ENCODE measurements around the gene DTNA. TPM values are rescaled to one million over a fixed set of nuclear protein-coding genes. Genes with fewer than 3 reads are reported as not detected.
"Not testable (repeated sequence)": the region's sequence is repeated elsewhere in the genome, so short reads cannot be mapped to it uniquely, and the experiment has no call there.

Gene DTNA
- total RNA-seq: 94.5 TPM

DNA sequence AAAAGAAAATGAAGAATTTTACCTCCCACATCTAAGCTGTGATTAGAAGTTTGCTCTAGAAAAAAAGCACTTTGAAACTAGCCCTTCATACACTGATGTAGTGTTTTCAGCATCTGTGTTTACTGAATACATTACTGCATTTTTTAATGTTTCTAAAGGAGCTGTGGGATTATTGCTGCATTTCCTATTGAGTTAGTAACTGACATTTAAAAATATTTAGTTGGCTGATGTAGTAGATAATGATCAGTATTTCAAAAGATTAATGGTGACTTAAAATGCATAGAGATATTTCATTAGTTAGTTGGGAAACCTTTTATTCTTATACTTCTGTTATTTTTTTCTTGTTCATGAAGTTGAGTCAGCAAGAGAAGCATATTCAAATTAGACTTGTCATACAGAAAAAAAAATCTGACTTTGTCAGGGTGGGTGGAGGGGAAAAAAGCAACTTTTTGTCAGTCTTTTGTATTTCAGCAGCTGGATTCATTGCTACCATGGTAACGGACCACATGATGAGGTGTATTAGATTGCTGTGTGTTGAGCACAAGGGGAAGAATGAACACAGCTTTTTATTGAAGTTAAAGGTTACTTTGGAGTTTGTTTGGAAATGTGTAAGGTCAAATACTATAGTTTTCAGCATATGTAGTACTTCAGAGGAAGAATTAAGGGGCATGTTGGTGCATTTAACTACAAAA lies at the start of gene DTNA:
Gene DTNA (plus strand): TSS at position 549 of the 692 bp plus-strand sequence. CDS start 45,679 bp downstream, outside the sequence.
- Histone ChIP-seq H3K9me3 (ENCODE audit: control insufficient read depth in 3 of 3, low read length in 3 of 3) (no peaks in the 10 kb centered on the region), H3K4me1 (ENCODE audit: control insufficient read depth in 3 of 3, insufficient read depth in 3 of 3, low read length in 3 of 3) (peaks cover 22 to 25% (median 25%) of the 10 kb centered on the region in 3 donors), H3K4me3 (ENCODE audit: low read length in 3 of 3) (peak within 1 kb of the TSS in 2 of 3 donors; percentile 7 to 51)

DNA sequence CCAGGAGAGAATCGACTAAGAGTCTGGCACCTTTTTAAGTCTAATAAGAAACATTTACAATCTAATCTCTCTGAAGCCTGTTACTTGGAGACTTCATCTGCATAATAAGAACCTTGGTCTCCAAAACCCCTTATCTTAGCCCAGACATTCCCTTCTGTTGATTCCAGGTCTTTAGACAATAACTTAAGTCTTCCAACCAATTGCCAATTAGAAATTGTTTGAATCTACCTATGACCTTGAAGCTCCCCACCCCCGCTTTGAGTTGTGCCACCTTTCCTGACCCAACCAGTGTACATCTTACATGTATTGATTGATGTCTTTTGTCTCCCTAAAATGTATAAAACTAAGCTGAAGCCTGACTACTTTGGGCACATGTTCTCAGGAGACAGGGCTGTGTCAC lies 49.5 kb upstream of the DTNA start:
- no peaks in the 10 kb centered on the region for H3K9me3 ChIP-seq (ENCODE audit: control insufficient read depth in 3 of 3, low read length in 3 of 3)
- no peak overlapping the region for H3K9ac ChIP-seq (ENCODE audit: low read depth in 1 of 3, low read length in 3 of 3)
- H3K4me1 ChIP-seq (ENCODE audit: control insufficient read depth in 3 of 3, insufficient read depth in 3 of 3, low read length in 3 of 3): peaks cover 24 to 28% (median 24%) of the 10 kb centered on the region in 3 donors
- H3K4me3 ChIP-seq (ENCODE audit: low read length in 3 of 3): no peak overlapping the region
- H3K27me3 ChIP-seq (ENCODE audit: control insufficient read depth in 3 of 3, insufficient read depth in 3 of 3, low read length in 3 of 3): no peaks in the 10 kb centered on the region
- no peaks in the 10 kb centered on the region for H3K36me3 ChIP-seq (ENCODE audit: control insufficient read depth in 3 of 3, insufficient read depth in 3 of 3, low read length in 3 of 3)
- peak overlapping the region; percentile 92 for H3K27ac ChIP-seq (ENCODE audit: low read depth, low read length)

More for the DNA sequence above, at the start of gene DTNA:
- H3K36me3 ChIP-seq (ENCODE audit: control insufficient read depth in 3 of 3, insufficient read depth in 3 of 3, low read length in 3 of 3): no peaks in the 10 kb centered on the region
- H3K27me3 ChIP-seq (ENCODE audit: control insufficient read depth in 3 of 3, insufficient read depth in 3 of 3, low read length in 3 of 3): no peaks in the 10 kb centered on the region
- H3K9ac ChIP-seq (ENCODE audit: low read depth in 1 of 3, low read length in 3 of 3): peak within 1 kb of the TSS in 1 of 3 donors; percentile 60
- peak within 1 kb of the TSS; percentile 78 for H3K27ac ChIP-seq (ENCODE audit: low read depth, low read length)

DNA sequence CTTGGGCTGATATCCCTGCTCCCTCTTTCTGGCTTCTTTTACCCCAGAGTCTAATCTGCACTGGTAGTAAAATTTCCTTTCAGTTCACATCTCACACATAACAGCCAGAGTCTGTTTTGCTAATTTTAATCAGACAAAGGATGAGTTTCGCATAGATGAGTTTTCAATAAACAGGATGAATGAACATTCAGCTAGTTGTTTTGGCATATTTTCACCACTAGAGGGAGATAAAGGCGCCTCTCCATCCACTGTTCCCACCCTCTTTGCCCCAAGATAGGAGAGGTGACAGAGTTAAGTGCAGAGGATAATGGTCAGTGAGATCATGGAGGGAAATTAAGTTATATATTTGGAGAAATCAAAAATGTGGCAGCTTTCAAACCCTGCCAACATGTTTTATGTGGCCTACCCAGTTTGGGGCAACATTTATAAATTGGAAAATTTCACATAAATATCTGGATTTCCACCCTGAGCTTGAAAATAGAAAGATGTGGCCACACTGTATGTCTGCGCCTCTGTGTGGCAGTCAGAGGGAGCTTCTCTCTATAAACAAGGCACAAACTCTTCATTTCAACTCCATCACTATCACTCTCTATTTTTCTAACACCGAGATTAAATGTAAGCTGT lies 48.5 kb upstream of the DTNA start:
- no peak overlapping the region for H3K4me3 ChIP-seq (ENCODE audit: low read length in 3 of 3)
- H3K36me3 ChIP-seq (ENCODE audit: control insufficient read depth in 3 of 3, insufficient read depth in 3 of 3, low read length in 3 of 3): no peaks in the 10 kb centered on the region
- H3K9me3 ChIP-seq (ENCODE audit: control insufficient read depth in 3 of 3, low read length in 3 of 3): no peaks in the 10 kb centered on the region
- H3K27me3 ChIP-seq (ENCODE audit: control insufficient read depth in 3 of 3, insufficient read depth in 3 of 3, low read length in 3 of 3): no peaks in the 10 kb centered on the region
- H3K4me1 ChIP-seq (ENCODE audit: control insufficient read depth in 3 of 3, insufficient read depth in 3 of 3, low read length in 3 of 3): peaks cover 24% of the 10 kb centered on the region in 3 donors
- H3K9ac ChIP-seq (ENCODE audit: low read depth in 1 of 3, low read length in 3 of 3): no peak overlapping the region
- H3K27ac ChIP-seq (ENCODE audit: low read depth, low read length): no peak overlapping the region

DNA sequence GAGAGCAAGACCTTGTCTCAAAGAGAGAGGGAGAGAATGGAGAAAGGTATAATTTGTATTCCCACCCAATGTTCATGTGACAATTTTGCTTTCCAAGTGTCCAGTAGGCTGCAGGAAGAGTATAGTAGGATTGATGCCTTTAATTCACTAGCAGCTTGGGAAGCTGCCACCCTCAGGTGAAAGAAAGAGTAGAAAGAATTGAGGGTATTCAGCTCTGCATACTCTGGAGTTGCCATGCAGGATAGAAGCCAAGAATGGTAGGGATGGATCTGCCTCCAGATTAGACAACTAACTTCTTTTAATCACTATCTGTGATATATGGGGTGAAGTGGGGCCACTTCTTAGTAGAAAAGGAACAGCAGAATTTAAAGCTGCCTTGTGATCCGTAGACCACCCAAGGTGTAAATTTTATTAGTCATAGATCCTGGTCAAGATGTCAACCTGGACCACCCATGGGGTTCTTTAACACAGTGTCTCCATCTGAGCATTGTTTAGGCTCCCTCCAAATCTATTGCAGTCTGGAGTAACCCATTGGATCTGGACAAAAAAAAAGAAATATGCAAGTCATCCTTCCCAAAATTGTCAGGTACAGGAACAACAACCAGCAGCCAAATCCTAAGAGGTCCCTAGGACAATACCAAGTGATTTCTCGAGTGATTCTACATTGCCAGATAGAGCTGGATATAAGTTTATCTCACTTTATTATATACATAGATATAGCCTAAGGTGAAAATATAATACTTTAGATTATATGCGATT lies 33.1 kb upstream of the DTNA start:
- no peak overlapping the region for H3K27ac ChIP-seq (ENCODE audit: low read depth, low read length)
- H3K27me3 ChIP-seq (ENCODE audit: control insufficient read depth in 3 of 3, insufficient read depth in 3 of 3, low read length in 3 of 3): no peaks in the 10 kb centered on the region
- peaks cover 4 to 13% (median 12%) of the 10 kb centered on the region in 3 donors for H3K4me1 ChIP-seq (ENCODE audit: control insufficient read depth in 3 of 3, insufficient read depth in 3 of 3, low read length in 3 of 3)
- H3K9me3 ChIP-seq (ENCODE audit: control insufficient read depth in 3 of 3, low read length in 3 of 3): no peaks in the 10 kb centered on the region
- H3K4me3 ChIP-seq (ENCODE audit: low read length in 3 of 3): no peak overlapping the region
- H3K9ac ChIP-seq (ENCODE audit: low read depth in 1 of 3, low read length in 3 of 3): no peak overlapping the region
- H3K36me3 ChIP-seq (ENCODE audit: control insufficient read depth in 3 of 3, insufficient read depth in 3 of 3, low read length in 3 of 3): peaks cover 0 to 3% (median 0%) of the 10 kb centered on the region in 3 donors

DNA sequence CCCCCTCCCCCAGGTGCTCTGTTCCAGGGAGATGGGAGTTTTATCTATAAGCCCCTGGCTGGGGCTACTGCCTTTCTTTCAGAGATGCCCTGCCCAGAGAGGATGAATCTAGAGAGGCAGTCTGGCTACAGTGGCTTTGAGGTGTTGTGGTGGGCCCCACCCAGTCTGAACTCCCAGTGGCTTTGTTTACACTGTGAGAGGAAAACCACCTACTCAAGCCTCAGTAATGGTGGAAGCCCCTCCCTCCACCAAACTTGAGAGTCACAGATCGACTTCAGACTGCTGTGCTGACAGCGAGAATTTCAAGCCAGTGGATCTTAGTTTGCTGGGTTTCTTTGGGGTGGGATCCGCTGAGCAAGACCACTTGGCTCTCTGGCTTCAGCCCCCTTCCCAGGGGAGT lies 20.3 kb upstream of the DTNA start:
- not testable (repeated sequence) for H3K27ac ChIP-seq (ENCODE audit: low read depth, low read length); H3K9ac ChIP-seq (ENCODE audit: low read depth in 1 of 3, low read length in 3 of 3); H3K27me3 ChIP-seq (ENCODE audit: control insufficient read depth in 3 of 3, insufficient read depth in 3 of 3, low read length in 3 of 3); H3K4me3 ChIP-seq (ENCODE audit: low read length in 3 of 3); H3K36me3 ChIP-seq (ENCODE audit: control insufficient read depth in 3 of 3, insufficient read depth in 3 of 3, low read length in 3 of 3); H3K9me3 ChIP-seq (ENCODE audit: control insufficient read depth in 3 of 3, low read length in 3 of 3)
- peaks cover 0 to 25% (median 1%) of the 10 kb centered on the region in 3 donors for H3K4me1 ChIP-seq (ENCODE audit: control insufficient read depth in 3 of 3, insufficient read depth in 3 of 3, low read length in 3 of 3)

DNA sequence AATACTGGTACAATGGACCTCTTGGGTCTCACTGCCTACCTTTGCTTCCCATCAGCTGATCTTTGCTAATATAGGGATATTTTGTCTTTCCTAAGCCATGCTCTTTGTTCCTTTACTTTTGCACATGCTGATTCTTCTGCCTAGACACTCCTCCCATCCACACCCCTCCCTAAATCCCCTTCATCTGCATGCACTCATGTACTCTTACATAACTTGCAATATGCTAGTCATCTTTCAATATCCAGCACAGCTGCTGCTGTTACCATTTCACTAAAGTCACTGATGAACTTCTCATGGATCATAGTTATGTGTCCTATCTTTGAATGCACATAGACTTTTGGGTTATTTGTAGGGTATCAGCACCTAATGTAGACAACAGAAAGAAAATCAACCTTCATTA lies 18.5 kb upstream of the DTNA start:
- no peak overlapping the region for H3K27ac ChIP-seq (ENCODE audit: low read depth, low read length)
- no peak overlapping the region for H3K9ac ChIP-seq (ENCODE audit: low read depth in 1 of 3, low read length in 3 of 3)
- H3K36me3 ChIP-seq (ENCODE audit: control insufficient read depth in 3 of 3, insufficient read depth in 3 of 3, low read length in 3 of 3): no peaks in the 10 kb centered on the region
- no peaks in the 10 kb centered on the region for H3K27me3 ChIP-seq (ENCODE audit: control insufficient read depth in 3 of 3, insufficient read depth in 3 of 3, low read length in 3 of 3)
- no peak overlapping the region for H3K4me3 ChIP-seq (ENCODE audit: low read length in 3 of 3)
- peaks cover 2 to 28% (median 5%) of the 10 kb centered on the region in 3 donors for H3K4me1 ChIP-seq (ENCODE audit: control insufficient read depth in 3 of 3, insufficient read depth in 3 of 3, low read length in 3 of 3)
- H3K9me3 ChIP-seq (ENCODE audit: control insufficient read depth in 3 of 3, low read length in 3 of 3): no peaks in the 10 kb centered on the region

DNA sequence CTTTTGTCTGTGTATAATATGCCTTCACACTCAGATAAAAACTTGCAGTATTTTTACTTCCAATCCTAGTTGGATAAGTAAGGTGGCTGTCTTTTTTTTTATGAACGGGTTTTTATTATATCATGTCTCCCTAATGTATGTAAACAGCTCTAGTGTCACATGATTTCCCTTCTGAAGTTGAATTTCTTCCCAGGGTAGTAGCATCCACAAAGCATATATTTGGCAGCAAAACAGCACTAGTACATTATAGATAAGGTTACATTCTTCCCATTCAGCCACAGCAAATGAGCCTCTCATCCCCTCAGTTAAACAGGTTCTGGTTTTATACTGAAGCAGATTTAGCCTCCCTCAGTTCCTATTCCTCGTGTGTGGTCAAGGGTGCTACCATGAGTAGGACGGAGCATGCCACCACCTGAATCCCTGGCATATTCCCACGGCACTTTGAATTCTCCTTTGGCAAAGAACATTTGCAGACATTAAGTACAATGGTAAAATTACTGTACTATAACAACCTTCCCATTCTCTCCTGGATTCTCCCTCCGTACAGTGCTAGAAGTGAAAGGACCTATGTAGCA lies 15.4 kb upstream of the DTNA start:
- peaks cover 0 to 10% (median 0%) of the 10 kb centered on the region in 3 donors for H3K36me3 ChIP-seq (ENCODE audit: control insufficient read depth in 3 of 3, insufficient read depth in 3 of 3, low read length in 3 of 3)
- no peak overlapping the region for H3K27ac ChIP-seq (ENCODE audit: low read depth, low read length)
- peaks cover 2 to 28% (median 5%) of the 10 kb centered on the region in 3 donors for H3K4me1 ChIP-seq (ENCODE audit: control insufficient read depth in 3 of 3, insufficient read depth in 3 of 3, low read length in 3 of 3)
- no peak overlapping the region for H3K4me3 ChIP-seq (ENCODE audit: low read length in 3 of 3)
- no peaks in the 10 kb centered on the region for H3K9me3 ChIP-seq (ENCODE audit: control insufficient read depth in 3 of 3, low read length in 3 of 3)
- H3K9ac ChIP-seq (ENCODE audit: low read depth in 1 of 3, low read length in 3 of 3): no peak overlapping the region
- no peaks in the 10 kb centered on the region for H3K27me3 ChIP-seq (ENCODE audit: control insufficient read depth in 3 of 3, insufficient read depth in 3 of 3, low read length in 3 of 3)

DNA sequence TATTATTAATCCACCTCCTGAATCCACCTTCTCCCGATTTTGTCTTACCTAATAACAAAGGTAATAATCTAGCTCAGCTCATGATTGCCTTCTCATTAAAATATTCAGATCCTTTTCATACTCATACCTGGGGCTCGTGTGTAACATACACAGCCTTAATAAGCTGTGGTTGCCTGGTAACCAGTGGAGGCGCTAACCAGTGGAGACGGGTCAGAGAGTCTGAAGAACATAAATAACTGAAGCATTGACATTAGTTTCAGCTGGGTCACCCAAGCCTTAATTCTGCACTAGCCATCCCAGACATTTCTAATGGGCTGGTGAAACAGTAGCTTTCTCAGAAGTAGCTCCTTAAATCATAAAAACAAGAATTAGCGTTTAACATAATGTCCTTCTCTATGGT lies 14.8 kb upstream of the DTNA start:
- H3K9me3 ChIP-seq (ENCODE audit: control insufficient read depth in 3 of 3, low read length in 3 of 3): no peaks in the 10 kb centered on the region
- H3K9ac ChIP-seq (ENCODE audit: low read depth in 1 of 3, low read length in 3 of 3): no peak overlapping the region
- H3K4me1 ChIP-seq (ENCODE audit: control insufficient read depth in 3 of 3, insufficient read depth in 3 of 3, low read length in 3 of 3): peaks cover 2 to 27% (median 5%) of the 10 kb centered on the region in 3 donors
- no peak overlapping the region for H3K4me3 ChIP-seq (ENCODE audit: low read length in 3 of 3)
- H3K36me3 ChIP-seq (ENCODE audit: control insufficient read depth in 3 of 3, insufficient read depth in 3 of 3, low read length in 3 of 3): peaks cover 0 to 10% (median 0%) of the 10 kb centered on the region in 3 donors
- no peak overlapping the region for H3K27ac ChIP-seq (ENCODE audit: low read depth, low read length)
- H3K27me3 ChIP-seq (ENCODE audit: control insufficient read depth in 3 of 3, insufficient read depth in 3 of 3, low read length in 3 of 3): no peaks in the 10 kb centered on the region

DNA sequence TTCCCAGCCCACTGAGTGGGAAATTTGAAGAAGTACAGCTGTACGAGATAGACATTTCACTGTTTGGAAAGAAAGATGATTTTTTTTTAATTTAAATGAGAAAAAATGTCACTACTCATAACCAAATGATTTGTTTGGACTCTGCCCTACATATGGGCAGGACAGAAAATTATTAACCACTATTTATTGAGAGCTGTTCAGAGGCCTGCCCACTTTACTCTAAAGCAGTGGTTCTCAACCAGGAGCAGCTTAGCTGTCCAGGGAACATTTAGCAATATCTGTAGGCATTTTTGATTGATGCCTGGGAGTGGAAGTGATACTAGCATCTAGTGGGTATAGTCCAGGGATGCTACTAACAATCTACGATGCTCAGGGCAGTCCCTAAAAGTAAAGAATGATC lies 13.4 kb upstream of the DTNA start:
- Histone ChIP-seq H3K27me3 (ENCODE audit: control insufficient read depth in 3 of 3, insufficient read depth in 3 of 3, low read length in 3 of 3) (no peaks in the 10 kb centered on the region), H3K36me3 (ENCODE audit: control insufficient read depth in 3 of 3, insufficient read depth in 3 of 3, low read length in 3 of 3) (peaks cover 0 to 10% (median 0%) of the 10 kb centered on the region in 3 donors), H3K9ac (ENCODE audit: low read depth in 1 of 3, low read length in 3 of 3) (no peak overlapping the region), H3K27ac (ENCODE audit: low read depth, low read length) (no peak overlapping the region), H3K4me3 (ENCODE audit: low read length in 3 of 3) (no peak overlapping the region), H3K4me1 (ENCODE audit: control insufficient read depth in 3 of 3, insufficient read depth in 3 of 3, low read length in 3 of 3) (peaks cover 6 to 29% (median 17%) of the 10 kb centered on the region in 3 donors), H3K9me3 (ENCODE audit: control insufficient read depth in 3 of 3, low read length in 3 of 3) (no peaks in the 10 kb centered on the region)
